ENCODE measurements around the gene GJC3. TPM values are rescaled to one million over a fixed set of nuclear protein-coding genes. Genes with fewer than 3 reads are reported as not detected.
"Not testable (repeated sequence)": the region's sequence is repeated elsewhere in the genome, so short reads cannot be mapped to it uniquely, and the experiment has no call there.

Gene GJC3
- polyA plus RNA-seq, 3 donors: 0.66 to 1.6 (median 0.97) TPM

- no peak for DNase-seq (ENCODE audit: extremely low read depth in 1 of 11, low read depth in 9 of 11, low spot score in 4 of 11)
Measured at GRCh38 chr7:99943641-99944496, 14.4 kb upstream of the GJC3 start.

- DNase-seq (ENCODE audit: extremely low read depth in 1 of 11, low read depth in 9 of 11, low spot score in 4 of 11): no peak
Measured at GRCh38 chr7:99938296-99938695, 8.9 kb upstream of the GJC3 start.

- DNase-seq (ENCODE audit: extremely low read depth in 1 of 11, low read depth in 9 of 11, low spot score in 4 of 11): not testable (repeated sequence)
Measured at GRCh38 chr7:99935009-99935408, 5.6 kb upstream of the GJC3 start.

- DNase-seq (ENCODE audit: extremely low read depth in 1 of 11, low read depth in 9 of 11, low spot score in 4 of 11): no peak
Measured at GRCh38 chr7:99930376-99930775, 956 bp upstream of the GJC3 start.

DNA sequence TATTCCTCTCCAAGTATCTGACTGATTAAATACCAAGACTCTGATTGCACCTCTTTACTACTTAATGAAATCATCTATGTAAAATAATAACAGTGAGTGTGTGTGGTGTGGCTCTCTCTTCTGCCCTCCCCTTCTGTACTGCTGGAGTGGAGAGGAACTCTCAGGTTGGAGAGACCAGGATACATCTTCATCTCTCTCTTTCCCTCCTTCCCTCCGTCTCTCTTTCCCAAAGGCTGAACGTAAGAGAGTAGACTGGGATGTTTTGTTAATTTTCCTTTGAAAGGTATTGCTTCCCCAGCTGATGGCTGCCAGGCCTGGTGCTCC is 272 bp upstream of the GJC3 start:
- DNase-seq (ENCODE audit: extremely low read depth in 1 of 11, low read depth in 9 of 11, low spot score in 4 of 11): no peak

GRCh38 chr7:99928188-99928587 is 1.2 kb downstream of the GJC3 start:
- no peak for DNase-seq (ENCODE audit: extremely low read depth in 1 of 11, low read depth in 9 of 11, low spot score in 4 of 11)

DNA sequence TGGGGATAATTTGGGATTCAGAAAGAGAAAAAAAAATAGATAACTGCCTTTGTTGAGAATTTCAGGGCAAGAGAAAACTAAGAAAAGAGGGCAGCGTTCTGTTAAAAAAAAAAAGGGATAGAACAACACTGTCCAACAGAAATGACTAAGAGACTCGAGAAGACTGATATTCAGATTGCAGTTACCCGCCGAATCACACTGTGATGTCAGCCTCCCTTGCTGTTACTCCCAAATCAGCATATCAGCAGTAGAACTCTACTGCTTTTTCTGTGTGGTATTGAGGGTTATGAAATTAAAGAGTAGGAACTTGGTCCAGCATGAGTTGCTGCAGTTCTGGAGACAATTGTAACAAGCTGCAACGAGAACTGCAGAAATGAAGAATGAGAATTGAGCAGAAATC is 1.9 kb downstream of the GJC3 start:
- no peak for DNase-seq (ENCODE audit: extremely low read depth in 1 of 11, low read depth in 9 of 11, low spot score in 4 of 11)

DNA sequence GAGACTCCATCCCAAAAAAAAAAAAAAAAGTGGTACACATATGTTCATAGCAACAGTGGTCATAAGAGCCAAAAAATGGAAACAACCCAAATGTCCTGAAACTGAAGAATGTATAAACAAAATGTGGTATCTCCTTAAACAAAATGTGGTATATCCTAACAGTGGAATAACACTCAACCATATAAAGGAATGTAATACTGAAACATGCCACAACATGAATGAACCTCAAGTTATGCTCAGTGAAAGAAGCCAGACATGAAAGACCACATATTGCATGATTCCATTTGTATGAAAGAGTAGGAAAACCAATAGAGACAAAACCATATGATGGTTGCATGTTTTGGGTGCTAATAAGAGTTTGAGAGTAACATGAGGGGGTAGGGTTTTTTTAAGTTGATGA is 3.1 kb downstream of the GJC3 start:
- no peak for DNase-seq (ENCODE audit: extremely low read depth in 1 of 11, low read depth in 9 of 11, low spot score in 4 of 11)

- DNase-seq (ENCODE audit: extremely low read depth in 1 of 11, low read depth in 9 of 11, low spot score in 4 of 11): no peak
Measured at GRCh38 chr7:99923200-99923599, 6.2 kb downstream of the GJC3 start.

- no peak for DNase-seq (ENCODE audit: extremely low read depth in 1 of 11, low read depth in 9 of 11, low spot score in 4 of 11)
Measured at GRCh38 chr7:99920149-99920548, 9.3 kb downstream of the GJC3 start.

DNA sequence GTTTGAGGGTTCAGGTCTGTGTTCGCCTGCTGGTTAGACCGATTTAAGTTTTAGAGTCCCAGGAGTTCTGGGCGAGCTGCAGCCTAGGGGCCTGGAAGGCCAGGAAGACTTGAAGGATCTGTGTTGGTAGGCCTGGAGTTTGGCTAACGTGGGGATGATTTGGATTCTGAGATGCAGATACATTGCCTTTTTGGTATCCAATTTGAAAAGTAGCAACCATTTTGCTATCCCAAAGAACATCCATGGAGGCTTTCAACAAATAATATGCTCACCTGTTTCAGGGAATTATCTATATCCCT is 9.7 kb downstream of the GJC3 start:
- no peak for DNase-seq (ENCODE audit: extremely low read depth in 1 of 11, low read depth in 9 of 11, low spot score in 4 of 11)

DNA sequence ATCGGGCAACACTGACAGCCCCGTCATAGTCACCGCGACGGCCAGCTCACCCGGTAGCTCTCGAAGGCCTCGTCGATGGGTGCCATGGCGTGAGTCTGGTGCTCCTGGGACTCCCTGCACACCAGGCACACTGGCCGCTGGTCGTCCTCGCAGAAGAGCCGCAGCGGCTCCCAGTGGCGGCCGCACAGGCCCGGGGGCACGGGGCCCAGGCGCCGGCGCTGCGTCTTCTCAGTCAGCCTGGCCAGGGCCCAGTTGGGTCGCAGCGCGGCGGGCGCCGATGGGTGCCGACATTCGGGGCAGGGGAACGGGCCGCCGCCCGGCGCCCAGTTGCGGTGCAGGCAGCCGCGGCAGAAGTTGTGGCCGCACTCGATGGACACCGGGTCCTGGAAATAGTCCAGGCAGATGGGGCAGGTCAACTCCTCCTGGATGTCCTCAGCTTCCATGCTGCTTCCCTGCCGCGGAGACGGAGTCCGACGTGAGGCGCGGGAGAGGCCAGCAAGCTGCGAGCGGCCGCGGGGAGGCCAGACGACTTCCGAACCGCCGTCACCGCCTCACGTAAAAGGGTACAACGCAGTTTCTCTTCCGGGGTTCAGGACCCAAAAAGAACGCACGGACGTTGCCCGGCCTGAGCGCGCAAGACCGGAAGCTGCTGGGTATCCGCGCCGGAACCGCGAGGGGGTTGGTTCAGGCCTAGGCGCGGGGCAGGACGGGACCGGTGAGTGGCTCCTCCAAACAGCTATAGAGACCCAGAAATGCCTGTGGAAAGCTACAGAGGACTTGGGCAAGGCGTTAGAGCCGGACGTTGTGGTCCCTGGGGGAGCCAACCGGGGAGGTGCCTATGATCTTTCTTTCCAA is 10.2 kb downstream of the GJC3 start, which contains the start of gene TRIM4:
Gene TRIM4, minus strand, starts transcription at position 572 of the 855 bp plus-strand sequence. Its CDS starts 129 bp downstream, at position 443.
- peak; percentile 50 to 80 (median 74) for DNase-seq (ENCODE audit: extremely low read depth in 1 of 11, low read depth in 9 of 11, low spot score in 4 of 11)

- DNase-seq (ENCODE audit: extremely low read depth in 1 of 11, low read depth in 9 of 11, low spot score in 4 of 11): no peak
Measured at GRCh38 chr7:99910976-99911375, 18.4 kb downstream of the GJC3 start.

- DNase-seq (ENCODE audit: extremely low read depth in 1 of 11, low read depth in 9 of 11, low spot score in 4 of 11): no peak
Measured at GRCh38 chr7:99901581-99901980, 27.8 kb downstream of the GJC3 start.

DNA sequence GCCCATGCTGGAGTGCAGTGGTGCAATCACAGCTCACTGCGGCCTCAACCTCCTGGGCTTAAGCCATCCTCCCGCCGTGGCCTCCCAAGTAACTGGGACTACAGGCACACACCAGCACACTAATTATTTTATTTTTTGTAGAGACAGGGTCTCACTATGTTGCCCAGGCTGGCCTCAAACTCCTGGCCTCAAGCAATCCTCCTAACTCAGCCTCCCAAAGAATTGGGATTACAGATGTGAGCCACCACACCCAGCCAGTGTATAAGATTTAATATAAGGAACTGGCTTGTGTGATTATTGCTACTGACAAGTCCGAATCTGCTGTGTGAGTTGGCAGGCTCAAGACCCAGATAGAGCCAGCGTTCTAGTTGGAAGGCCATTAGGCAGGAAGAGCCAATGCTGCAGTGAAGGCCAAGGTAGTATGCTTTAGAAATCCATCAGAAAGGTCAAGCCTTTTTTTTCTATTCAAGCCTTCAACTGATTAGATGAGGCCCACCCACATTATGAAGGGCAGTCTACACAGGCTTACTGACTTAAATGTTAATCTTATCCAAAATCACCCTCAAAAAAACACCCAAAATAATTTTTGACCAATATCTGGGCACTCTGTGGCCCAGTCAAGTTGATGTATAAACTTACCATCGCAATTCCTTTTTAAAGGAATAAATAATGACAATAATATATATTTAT is 29.4 kb downstream of the GJC3 start:
- no peak for DNase-seq (ENCODE audit: extremely low read depth in 1 of 11, low read depth in 9 of 11, low spot score in 4 of 11)

- peak in 1 of 11 donors; percentile 7 for DNase-seq (ENCODE audit: extremely low read depth in 1 of 11, low read depth in 9 of 11, low spot score in 4 of 11)
Measured at GRCh38 chr7:99898836-99899235, 30.6 kb downstream of the GJC3 start.

DNA sequence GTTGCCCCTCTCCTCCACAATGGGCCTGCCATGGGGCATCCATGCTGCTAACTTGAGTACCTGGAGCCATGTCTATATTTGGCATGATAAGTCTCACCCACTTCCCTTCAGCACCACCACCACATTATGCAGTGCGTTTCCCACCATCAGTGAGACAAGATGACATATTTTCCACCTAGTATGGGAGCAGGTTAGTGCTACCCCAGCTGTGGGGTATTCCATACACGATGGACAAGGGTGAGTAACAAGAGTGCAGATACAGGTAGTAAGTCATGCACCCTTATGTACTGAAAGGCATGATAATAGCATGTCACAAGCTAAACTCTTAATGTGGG is 31.4 kb downstream of the GJC3 start:
- no peak for DNase-seq (ENCODE audit: extremely low read depth in 1 of 11, low read depth in 9 of 11, low spot score in 4 of 11)

DNA sequence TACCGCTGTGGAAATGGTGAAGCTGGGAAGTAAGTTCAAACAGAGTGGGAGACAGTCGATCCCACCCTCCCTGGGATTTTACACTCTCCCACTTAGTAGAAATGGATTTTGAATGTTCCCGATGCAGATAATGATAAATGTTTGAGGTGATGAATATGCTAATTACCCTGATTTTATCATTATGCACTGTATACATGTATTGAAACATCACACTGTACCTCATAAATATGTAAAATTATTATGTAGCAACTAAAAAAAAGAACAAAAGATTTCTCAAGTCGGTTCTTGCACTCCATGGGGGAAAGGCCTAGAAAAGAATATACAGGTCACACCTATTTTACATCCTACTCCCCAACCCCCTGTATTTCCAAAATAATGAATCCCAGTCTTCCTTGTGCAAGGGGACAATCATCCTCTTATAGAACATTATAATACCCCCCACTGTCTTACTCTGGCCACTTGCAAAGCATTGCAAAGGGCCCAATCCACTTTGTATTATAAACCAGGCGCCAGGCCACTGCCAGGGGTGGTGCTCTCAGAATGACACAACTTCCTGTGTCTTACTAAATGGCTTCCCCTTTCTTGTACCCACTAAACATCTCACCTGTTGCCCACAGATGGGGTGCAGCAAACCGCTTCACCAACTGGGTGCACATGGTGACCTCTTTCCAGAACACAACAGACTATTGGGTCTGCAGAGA is 31.9 kb downstream of the GJC3 start:
- DNase-seq (ENCODE audit: extremely low read depth in 1 of 11, low read depth in 9 of 11, low spot score in 4 of 11): no peak

- no peak for DNase-seq (ENCODE audit: extremely low read depth in 1 of 11, low read depth in 9 of 11, low spot score in 4 of 11)
Measured at GRCh38 chr7:99894738-99895137, 34.7 kb downstream of the GJC3 start.
